ENCODE data around the gene CD3E. TPM values are rescaled to one million over a fixed set of nuclear protein-coding genes. Genes with fewer than 3 reads are reported as not detected.

CD3E gene
- total and polyA plus RNA-seq, 5 donors: 0.50 to 2.2 (median 0.78) TPM

- WGBS: 72% methylated on average over 3 of the region's 3 CpGs
Observed at GRCh38 chr11:118310781-118311485, 6.4 kb downstream of the CD3E start.

GRCh38 chr11:118311518-118311917 is 7.0 kb downstream of the CD3E start:
- ATAC-seq: no peak
- Histone ChIP-seq H3K27me3 (ENCODE audit: control insufficient read depth, insufficient read depth) (peaks cover 7% of the 10 kb centered on the region), H3K4me3 (ENCODE audit: low read length) (no peak overlapping the region), H3K27ac (ENCODE audit: low read length) (no peak overlapping the region), H3K9me3 (ENCODE audit: control insufficient read depth, low read length) (no peaks in the 10 kb centered on the region), H3K4me1 (ENCODE audit: control insufficient read depth, insufficient read depth, low read length) (no peaks in the 10 kb centered on the region)
- DNase-seq: no peak
- WGBS: 71% methylated on average over 4 of the region's 4 CpGs
- intact Hi-C loops (cut with DNase I): no loop called here

More at GRCh38 chr11:118310781-118311485, 6.4 kb downstream of the CD3E start:
- DNase-seq (no peak), ATAC-seq (no peak)
- peaks cover 7% of the 10 kb centered on the region for H3K27me3 ChIP-seq (ENCODE audit: control insufficient read depth, insufficient read depth)
- H3K4me1 ChIP-seq (ENCODE audit: control insufficient read depth, insufficient read depth, low read length): no peaks in the 10 kb centered on the region
- intact Hi-C loops (cut with DNase I): no loop called here
- H3K4me3 ChIP-seq (ENCODE audit: low read length): no peak overlapping the region
- H3K27ac ChIP-seq (ENCODE audit: low read length): no peak overlapping the region
- no peaks in the 10 kb centered on the region for H3K9me3 ChIP-seq (ENCODE audit: control insufficient read depth, low read length)

- intact Hi-C loops (cut with DNase I): no loop called here
- Histone ChIP-seq H3K9me3 (ENCODE audit: control insufficient read depth, low read length) (no peaks in the 10 kb centered on the region), H3K4me1 (ENCODE audit: control insufficient read depth, insufficient read depth, low read length) (no peaks in the 10 kb centered on the region), H3K4me3 (ENCODE audit: low read length) (no peak overlapping the region), H3K27me3 (ENCODE audit: control insufficient read depth, insufficient read depth) (peaks cover 7% of the 10 kb centered on the region), H3K27ac (ENCODE audit: low read length) (no peak overlapping the region)
- DNase-seq (no peak), ATAC-seq (no peak)
- WGBS: 87% methylated on average over 2 of the region's 2 CpGs
Observed at GRCh38 chr11:118312328-118312727, 7.8 kb downstream of the CD3E start.

GRCh38 chr11:118313242-118313641 is 8.7 kb downstream of the CD3E start:
- no peak overlapping the region for H3K4me3 ChIP-seq (ENCODE audit: low read length)
- intact Hi-C loops (cut with DNase I): no loop called here
- DNase-seq: no peak
- H3K9me3 ChIP-seq (ENCODE audit: control insufficient read depth, low read length): no peaks in the 10 kb centered on the region
- no peaks in the 10 kb centered on the region for H3K4me1 ChIP-seq (ENCODE audit: control insufficient read depth, insufficient read depth, low read length)
- 54% methylated on average over 4 of the region's 4 CpGs for WGBS
- H3K27me3 ChIP-seq (ENCODE audit: control insufficient read depth, insufficient read depth): peaks cover 7% of the 10 kb centered on the region
- H3K27ac ChIP-seq (ENCODE audit: low read length): no peak overlapping the region
- ATAC-seq: no peak

GRCh38 chr11:118314988-118315411 is 10.5 kb downstream of the CD3E start:
- ATAC-seq: no peak
- H3K4me3 ChIP-seq (ENCODE audit: low read length): no peak overlapping the region
- no peaks in the 10 kb centered on the region for H3K9me3 ChIP-seq (ENCODE audit: control insufficient read depth, low read length)
- H3K27me3 ChIP-seq (ENCODE audit: control insufficient read depth, insufficient read depth): peaks cover 7% of the 10 kb centered on the region
- H3K4me1 ChIP-seq (ENCODE audit: control insufficient read depth, insufficient read depth, low read length): no peaks in the 10 kb centered on the region
- no peak for DNase-seq
- intact Hi-C loops (cut with DNase I): no loop called here
- H3K27ac ChIP-seq (ENCODE audit: low read length): no peak overlapping the region
- WGBS: 55% methylated on average over 7 of the region's 7 CpGs

GRCh38 chr11:118318124-118318523 is 13.6 kb downstream of the CD3E start:
- Histone ChIP-seq H3K4me3 (ENCODE audit: low read length) (no peak overlapping the region), H3K27me3 (ENCODE audit: control insufficient read depth, insufficient read depth) (no peaks in the 10 kb centered on the region), H3K27ac (ENCODE audit: low read length) (no peak overlapping the region), H3K4me1 (ENCODE audit: control insufficient read depth, insufficient read depth, low read length) (no peaks in the 10 kb centered on the region), H3K9me3 (ENCODE audit: control insufficient read depth, low read length) (no peaks in the 10 kb centered on the region)
- intact Hi-C loops (cut with DNase I): no loop called here
- ATAC-seq: no peak
- 81% methylated on average over 4 of the region's 4 CpGs for WGBS
- DNase-seq: no peak

GRCh38 chr11:118318581-118319336 is 14.2 kb downstream of the CD3E start:
- no peaks in the 10 kb centered on the region for H3K9me3 ChIP-seq (ENCODE audit: control insufficient read depth, low read length)
- ATAC-seq (no peak), DNase-seq (no peak)
- intact Hi-C loops (cut with DNase I): no loop called here
- no peak overlapping the region for H3K27ac ChIP-seq (ENCODE audit: low read length)
- H3K27me3 ChIP-seq (ENCODE audit: control insufficient read depth, insufficient read depth): no peaks in the 10 kb centered on the region
- no peaks in the 10 kb centered on the region for H3K4me1 ChIP-seq (ENCODE audit: control insufficient read depth, insufficient read depth, low read length)
- WGBS: 88% methylated on average over 11 of the region's 11 CpGs
- no peak overlapping the region for H3K4me3 ChIP-seq (ENCODE audit: low read length)

- Histone ChIP-seq H3K4me1 (ENCODE audit: control insufficient read depth, insufficient read depth, low read length) (no peaks in the 10 kb centered on the region), H3K27ac (ENCODE audit: low read length) (no peak overlapping the region), H3K9me3 (ENCODE audit: control insufficient read depth, low read length) (no peaks in the 10 kb centered on the region), H3K27me3 (ENCODE audit: control insufficient read depth, insufficient read depth) (no peaks in the 10 kb centered on the region), H3K4me3 (ENCODE audit: low read length) (no peak overlapping the region)
- DNase-seq (no peak), ATAC-seq (peak in 1 of 2 donors; percentile 20)
- WGBS: 58% methylated on average over 1 of the region's 1 CpG
- intact Hi-C loops (cut with DNase I): no loop called here
Observed at GRCh38 chr11:118319337-118319707, 14.8 kb downstream of the CD3E start.

- Histone ChIP-seq H3K9me3 (ENCODE audit: control insufficient read depth, low read length) (no peaks in the 10 kb centered on the region), H3K4me1 (ENCODE audit: control insufficient read depth, insufficient read depth, low read length) (no peaks in the 10 kb centered on the region), H3K27me3 (ENCODE audit: control insufficient read depth, insufficient read depth) (no peaks in the 10 kb centered on the region), H3K4me3 (ENCODE audit: low read length) (no peak overlapping the region), H3K27ac (ENCODE audit: low read length) (no peak overlapping the region)
- ATAC-seq: no peak
- intact Hi-C loops (cut with DNase I): no loop called here
- DNase-seq: no peak
- 92% methylated on average over 3 of the region's 3 CpGs for WGBS
Observed at GRCh38 chr11:118320515-118320914, 16.0 kb downstream of the CD3E start.

- H3K4me3 ChIP-seq (ENCODE audit: low read length): no peak overlapping the region
- no peaks in the 10 kb centered on the region for H3K27me3 ChIP-seq (ENCODE audit: control insufficient read depth, insufficient read depth)
- H3K9me3 ChIP-seq (ENCODE audit: control insufficient read depth, low read length): no peaks in the 10 kb centered on the region
- DNase-seq: no peak
- no peaks in the 10 kb centered on the region for H3K4me1 ChIP-seq (ENCODE audit: control insufficient read depth, insufficient read depth, low read length)
- intact Hi-C loops (cut with DNase I): no loop called here
- 69% methylated on average over 5 of the region's 5 CpGs for WGBS
- no peak for ATAC-seq
- no peak overlapping the region for H3K27ac ChIP-seq (ENCODE audit: low read length)
Observed at GRCh38 chr11:118321386-118322082, 17.0 kb downstream of the CD3E start.

GRCh38 chr11:118322721-118323120 is 18.2 kb downstream of the CD3E start:
- ATAC-seq: no peak
- H3K4me3 ChIP-seq (ENCODE audit: low read length): no peak overlapping the region
- intact Hi-C loops (cut with DNase I): no loop called here
- no peaks in the 10 kb centered on the region for H3K4me1 ChIP-seq (ENCODE audit: control insufficient read depth, insufficient read depth, low read length)
- DNase-seq: no peak
- no peaks in the 10 kb centered on the region for H3K9me3 ChIP-seq (ENCODE audit: control insufficient read depth, low read length)
- H3K27ac ChIP-seq (ENCODE audit: low read length): no peak overlapping the region
- H3K27me3 ChIP-seq (ENCODE audit: control insufficient read depth, insufficient read depth): no peaks in the 10 kb centered on the region
- WGBS: 94% methylated on average over 19 of the region's 19 CpGs

Data from right cardiac atrium (tissue), 5 donors.